GM19099 (cell line): ENCODE measurements around the gene CDH15.

Experiments used
- POLR2A ChIP-seq: IDR thresholded peaks from 3 replicates; pipeline ENCODE4 v1.6.1; 2011; ENCODE audit warnings: low read depth; ENCODE audit not compliant: insufficient read length; ENCODE audit errors: extremely low read depth

Gene CDH15

DNA sequence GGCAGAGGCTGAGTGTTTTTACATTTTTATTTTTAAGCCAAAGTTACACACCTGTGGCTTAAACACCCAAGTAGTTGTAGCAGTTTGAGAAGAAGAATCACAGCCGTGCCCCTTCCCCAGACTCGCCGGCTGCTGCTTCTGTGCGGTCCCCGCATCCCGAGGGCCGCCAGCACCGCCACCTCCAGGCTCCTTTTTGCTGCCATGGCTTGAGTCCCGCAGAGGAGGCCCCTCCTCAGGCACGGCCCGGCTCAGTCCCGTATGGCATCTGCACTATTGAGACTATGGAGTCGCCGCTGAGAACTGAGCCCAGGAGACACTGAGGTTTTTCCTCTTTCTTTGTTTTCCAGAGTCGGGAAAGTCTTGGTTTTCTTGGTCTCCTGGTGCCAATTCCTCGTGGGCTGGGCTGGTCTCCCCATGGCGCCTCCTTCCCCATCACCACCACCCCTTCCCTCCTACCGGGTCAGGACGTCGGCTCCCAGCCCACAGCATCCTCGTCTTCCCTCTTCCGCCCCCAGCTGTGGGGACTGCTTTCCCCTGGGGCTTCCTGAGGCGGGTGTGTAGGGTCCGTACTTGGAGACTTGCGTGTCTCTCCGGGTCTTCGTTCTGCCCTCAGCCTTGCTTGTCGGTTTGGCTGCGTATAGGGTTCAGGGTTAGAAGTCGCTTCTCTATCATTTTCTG, 32.6 kb upstream of the CDH15 start:
- no peak for TF ChIP-seq POLR2A

DNA sequence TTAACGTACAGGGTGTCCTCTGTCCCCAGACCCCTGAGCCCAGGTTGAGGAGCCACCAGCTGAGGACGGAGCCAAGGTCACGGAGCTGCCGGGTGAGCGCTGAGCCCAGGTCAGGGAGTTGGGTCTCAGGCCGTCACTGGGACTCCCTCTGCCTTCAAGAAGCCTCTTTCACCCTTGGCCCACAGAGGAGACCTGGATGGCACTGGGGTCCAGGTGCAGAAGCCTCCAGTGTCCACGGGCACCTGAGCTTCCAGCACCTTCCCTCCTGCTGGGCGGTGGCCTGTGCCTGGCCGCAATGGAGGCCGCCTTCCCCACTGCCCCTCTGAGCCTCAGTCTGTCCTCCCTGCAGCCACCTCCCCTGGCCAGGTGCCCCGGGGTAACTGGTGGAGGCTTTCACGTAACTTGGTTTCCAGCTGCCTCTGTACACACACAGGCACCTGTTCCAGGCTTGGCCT, 31.6 kb upstream of the CDH15 start:
- TF ChIP-seq POLR2A = no peak

GRCh38 chr16:89140401-89140800, 31.1 kb upstream of the CDH15 start:
- TF ChIP-seq POLR2A = no peak

DNA sequence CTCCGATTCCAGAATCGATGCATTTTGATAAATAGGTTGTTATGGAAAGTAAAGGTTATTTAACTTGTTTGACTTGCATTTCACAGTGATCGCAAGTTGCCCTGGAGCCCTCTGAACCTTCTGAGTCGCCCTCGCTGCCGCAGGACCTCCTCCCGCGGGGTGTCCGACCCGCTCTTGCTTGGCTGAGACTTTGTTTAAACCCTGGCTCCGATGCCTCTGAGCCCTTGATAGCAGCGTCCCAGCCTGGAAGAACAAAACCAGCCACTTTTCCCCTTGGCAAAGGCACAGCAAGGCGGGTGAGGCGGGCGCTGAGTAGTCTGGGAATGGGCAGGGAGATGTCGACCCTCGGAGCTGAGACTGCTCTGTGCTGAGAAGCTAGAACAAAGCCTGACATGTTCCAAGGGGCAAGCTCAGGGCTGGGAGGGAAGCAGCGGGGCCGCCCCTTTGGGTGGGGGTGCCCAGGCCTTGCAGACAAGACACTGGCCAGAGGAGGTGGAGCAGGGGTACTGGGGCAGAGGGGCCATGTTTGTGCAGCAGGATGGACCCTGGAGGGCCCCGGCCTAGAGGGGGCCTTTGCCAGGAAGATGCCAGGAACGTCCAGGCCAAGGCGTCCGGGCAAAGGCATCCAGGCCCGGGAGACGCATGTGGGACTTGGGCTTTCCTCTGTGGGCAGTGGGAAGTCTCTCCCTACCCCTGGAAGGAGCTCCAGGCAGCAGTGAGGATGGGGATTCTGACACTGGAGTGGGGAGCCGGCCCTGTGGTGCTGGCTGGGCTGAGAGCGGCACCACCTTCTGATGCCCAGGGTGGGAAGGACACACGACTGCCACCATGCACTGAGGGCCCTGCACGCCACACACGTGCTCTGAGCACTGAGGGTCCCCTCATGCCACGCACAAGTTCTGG, 30.3 kb upstream of the CDH15 start:
- no peak for TF ChIP-seq POLR2A

GRCh38 chr16:89141884-89142267, 29.7 kb upstream of the CDH15 start:
- TF ChIP-seq POLR2A = no peak

- TF ChIP-seq POLR2A = no peak
Measured at GRCh38 chr16:89142474-89143195, 28.9 kb upstream of the CDH15 start.

- TF ChIP-seq POLR2A = no peak
Measured at GRCh38 chr16:89143201-89143741, 28.3 kb upstream of the CDH15 start.

DNA sequence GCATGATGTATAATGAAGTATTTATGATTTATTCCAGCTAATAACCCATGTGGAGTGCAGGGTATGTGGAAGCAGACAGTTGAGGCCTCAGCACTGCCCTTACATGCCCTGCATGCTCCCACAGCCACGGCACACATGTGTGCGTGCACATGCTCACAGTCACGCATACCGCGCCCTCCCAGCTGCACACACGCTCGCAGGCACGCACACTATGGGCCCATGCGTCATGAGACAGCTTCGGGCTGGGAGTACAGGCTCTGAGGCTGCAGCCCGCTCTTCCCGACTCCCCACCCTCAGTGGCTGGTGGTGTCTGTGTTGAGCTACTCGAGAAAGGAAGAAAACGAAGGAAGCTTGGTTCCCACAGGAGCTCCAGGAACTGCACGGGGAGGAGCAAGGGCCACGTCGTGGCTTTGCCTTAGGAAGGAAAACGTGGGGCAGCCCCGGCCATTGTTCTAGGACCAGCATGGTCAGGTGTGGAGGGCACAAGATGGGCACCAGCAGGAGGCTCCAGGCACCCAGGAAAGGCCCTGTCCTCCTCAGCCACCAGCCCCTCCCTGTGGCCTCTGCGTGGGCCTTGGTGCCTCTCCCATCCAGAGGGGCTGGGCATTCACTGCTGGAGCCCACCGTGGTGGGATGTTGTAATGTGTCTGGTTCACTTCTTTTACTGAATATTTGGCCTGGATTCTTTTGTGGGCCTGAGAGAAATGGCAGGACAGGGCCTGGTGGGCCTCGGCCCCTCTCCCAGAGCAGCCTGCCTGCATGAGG, 27.5 kb upstream of the CDH15 start:
- no peak for TF ChIP-seq POLR2A

GRCh38 chr16:89144681-89145080, 26.9 kb upstream of the CDH15 start:
- TF ChIP-seq POLR2A = no peak

DNA sequence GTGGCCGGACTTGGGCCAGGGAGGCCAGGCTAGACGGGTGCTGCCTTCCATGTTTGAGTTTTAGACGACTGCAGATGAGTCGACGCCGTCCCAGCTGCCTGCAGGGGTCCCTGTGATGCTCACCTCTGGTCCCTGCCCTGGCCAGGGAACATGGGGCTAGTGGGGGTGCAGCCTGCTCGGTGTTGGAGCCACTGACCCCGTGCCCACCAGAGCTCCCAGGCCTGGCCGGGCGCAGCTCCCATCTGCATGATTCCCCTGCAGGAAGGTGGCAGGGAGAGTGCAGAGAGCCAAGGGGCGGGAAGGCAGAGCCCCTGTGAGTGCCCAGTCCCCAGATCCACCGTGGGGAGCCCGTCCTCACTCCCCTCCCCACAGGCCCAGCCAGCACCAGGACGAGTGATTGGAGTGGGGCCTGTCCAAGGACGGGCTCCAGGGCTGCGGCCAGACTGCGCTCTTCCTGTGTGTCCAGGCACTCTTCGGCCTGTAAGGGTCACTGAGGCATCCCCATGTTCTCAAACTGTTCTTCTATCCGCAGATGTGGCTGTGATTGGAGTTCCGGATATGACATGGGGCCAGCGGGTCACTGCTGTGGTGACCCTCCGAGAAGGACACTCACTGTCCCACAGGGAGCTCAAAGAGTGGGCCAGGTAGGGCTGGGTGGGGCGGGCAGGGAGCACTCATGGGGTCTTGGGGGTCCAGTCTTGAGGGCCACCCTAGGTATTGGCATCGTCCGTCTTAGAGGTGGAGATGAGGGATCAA, 26.0 kb upstream of the CDH15 start:
- no peak for TF ChIP-seq POLR2A

GRCh38 chr16:89146211-89147005, 25.1 kb upstream of the CDH15 start:
- no peak for TF ChIP-seq POLR2A

DNA sequence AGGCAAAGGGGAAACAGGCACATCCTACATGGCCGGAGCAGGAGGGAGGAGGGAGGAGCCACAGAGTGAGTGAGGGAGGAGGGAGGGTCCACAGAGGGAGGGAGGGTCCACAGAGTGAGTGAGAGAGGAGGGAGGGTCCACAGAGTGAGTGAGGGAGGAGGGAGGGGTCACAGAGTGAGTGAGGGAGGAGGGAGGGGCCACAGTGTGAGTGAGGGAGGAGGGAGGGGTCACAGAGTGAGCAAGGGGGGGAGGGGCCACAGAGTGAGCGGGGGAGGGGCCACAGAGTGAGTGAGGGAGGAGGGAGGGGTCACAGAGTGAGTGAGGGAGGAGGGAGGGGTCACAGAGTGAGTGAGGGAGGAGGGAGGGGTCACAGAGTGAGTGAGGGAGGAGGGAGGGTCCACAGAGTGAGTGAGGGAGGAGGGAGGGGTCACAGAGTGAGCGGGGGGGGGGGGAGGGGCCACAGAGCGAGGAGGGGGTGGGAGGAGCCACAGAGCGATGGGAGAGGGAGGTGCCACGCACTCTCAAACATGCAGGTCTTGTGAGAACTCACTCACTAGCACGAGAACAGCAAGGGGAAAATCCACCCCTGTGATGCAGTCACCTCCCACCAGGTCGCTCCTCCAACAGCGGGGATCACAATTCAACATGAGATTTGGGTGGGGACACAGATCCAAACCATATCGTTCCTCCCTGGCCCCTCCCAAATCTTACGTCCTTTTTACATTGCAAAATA, 24.3 kb upstream of the CDH15 start:
- TF ChIP-seq POLR2A = no peak
